PC-9 (cell line): ENCODE measurements around the gene ITSN1.

ENCODE experiments used
- CTCF ChIP-seq: fragments of 200-600 bp; sonication (generic); conservative IDR thresholded peaks from 2 replicates; pipeline ENCODE4 v1.6.1; 2017; ENCODE audit warnings: mixed run types, antibody characterized with exemption, mild to moderate bottlenecking, moderate library complexity
- EZH2 ChIP-seq: fragments of 200-600 bp; sonication (generic); IDR thresholded peaks from 2 replicates; pipeline ENCODE4 v1.8.0; 2017; ENCODE audit warnings: antibody characterized with exemption, low read depth

- TF ChIP-seq CTCF = no peak
- TF ChIP-seq EZH2 = no peak
Measured at GRCh38 chr21:33770542-33770941, 128.2 kb downstream of the ITSN1 start.
